Measurements from ENCODE around the gene IL17RA.
"Not testable (repeated sequence)": the region's sequence is repeated elsewhere in the genome, so short reads cannot be mapped to it uniquely, and the experiment has no call there.

Gene IL17RA, protein sequence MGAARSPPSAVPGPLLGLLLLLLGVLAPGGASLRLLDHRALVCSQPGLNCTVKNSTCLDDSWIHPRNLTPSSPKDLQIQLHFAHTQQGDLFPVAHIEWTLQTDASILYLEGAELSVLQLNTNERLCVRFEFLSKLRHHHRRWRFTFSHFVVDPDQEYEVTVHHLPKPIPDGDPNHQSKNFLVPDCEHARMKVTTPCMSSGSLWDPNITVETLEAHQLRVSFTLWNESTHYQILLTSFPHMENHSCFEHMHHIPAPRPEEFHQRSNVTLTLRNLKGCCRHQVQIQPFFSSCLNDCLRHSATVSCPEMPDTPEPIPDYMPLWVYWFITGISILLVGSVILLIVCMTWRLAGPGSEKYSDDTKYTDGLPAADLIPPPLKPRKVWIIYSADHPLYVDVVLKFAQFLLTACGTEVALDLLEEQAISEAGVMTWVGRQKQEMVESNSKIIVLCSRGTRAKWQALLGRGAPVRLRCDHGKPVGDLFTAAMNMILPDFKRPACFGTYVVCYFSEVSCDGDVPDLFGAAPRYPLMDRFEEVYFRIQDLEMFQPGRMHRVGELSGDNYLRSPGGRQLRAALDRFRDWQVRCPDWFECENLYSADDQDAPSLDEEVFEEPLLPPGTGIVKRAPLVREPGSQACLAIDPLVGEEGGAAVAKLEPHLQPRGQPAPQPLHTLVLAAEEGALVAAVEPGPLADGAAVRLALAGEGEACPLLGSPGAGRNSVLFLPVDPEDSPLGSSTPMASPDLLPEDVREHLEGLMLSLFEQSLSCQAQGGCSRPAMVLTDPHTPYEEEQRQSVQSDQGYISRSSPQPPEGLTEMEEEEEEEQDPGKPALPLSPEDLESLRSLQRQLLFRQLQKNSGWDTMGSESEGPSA

DNA sequence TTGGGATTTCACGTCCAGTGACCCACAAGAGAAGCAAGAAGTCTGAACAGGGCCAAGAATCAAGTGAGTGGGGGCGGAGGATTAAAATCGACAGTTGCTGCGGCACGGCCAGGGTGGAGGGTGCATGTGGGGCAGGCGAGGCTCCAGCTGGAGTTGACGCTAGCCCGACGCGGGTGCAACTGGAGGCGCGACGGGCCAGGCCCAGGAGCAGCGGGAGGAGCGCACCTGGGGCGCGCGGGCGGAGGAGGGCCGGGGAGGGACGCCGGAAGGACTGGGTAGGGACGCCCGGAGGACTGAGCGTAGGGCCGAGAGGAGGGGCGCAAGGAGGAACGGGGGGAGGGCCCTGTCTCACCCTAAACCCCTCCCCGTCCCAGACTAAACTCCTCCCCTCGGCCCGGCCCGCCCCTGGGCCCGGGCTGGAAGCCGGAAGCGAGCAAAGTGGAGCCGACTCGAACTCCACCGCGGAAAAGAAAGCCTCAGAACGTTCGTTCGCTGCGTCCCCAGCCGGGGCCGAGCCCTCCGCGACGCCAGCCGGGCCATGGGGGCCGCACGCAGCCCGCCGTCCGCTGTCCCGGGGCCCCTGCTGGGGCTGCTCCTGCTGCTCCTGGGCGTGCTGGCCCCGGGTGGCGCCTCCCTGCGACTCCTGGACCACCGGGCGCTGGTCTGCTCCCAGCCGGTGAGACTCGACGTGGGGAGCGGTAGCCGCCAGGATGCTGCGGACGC, at the start of gene IL17RA:
IL17RA (plus strand) TSS at position 447 of the 723 bp plus-strand sequence; CDS start at position 539, 92 bp downstream.
- H3K27ac ChIP-seq (ENCODE audit: low read depth, low read length) = peak within 1 kb of the TSS; percentile 76
- H3K4me3 ChIP-seq (ENCODE audit: low read depth in 1 of 2, low read length in 2 of 2) = peak within 1 kb of the TSS; percentile 81 to 86
- no peaks in the 10 kb centered on the region for H3K27me3 ChIP-seq (ENCODE audit: control insufficient read depth in 1 of 2, insufficient read depth in 2 of 2, low read length in 2 of 2)
- H3K36me3 ChIP-seq (ENCODE audit: control insufficient read depth in 1 of 2, insufficient read depth in 2 of 2, low read length in 2 of 2) = no peaks in the 10 kb centered on the region
- peaks cover 22 to 25% of the 10 kb centered on the region in 2 donors for H3K4me1 ChIP-seq (ENCODE audit: control insufficient read depth in 1 of 2, insufficient read depth in 2 of 2, low read length in 2 of 2)
- peak within 1 kb of the TSS; percentile 79 to 88 for H3K9ac ChIP-seq (ENCODE audit: low read depth in 1 of 2, low read length in 2 of 2)
- no peaks in the 10 kb centered on the region for H3K9me3 ChIP-seq (ENCODE audit: control insufficient read depth in 1 of 2, low read length in 2 of 2)

DNA sequence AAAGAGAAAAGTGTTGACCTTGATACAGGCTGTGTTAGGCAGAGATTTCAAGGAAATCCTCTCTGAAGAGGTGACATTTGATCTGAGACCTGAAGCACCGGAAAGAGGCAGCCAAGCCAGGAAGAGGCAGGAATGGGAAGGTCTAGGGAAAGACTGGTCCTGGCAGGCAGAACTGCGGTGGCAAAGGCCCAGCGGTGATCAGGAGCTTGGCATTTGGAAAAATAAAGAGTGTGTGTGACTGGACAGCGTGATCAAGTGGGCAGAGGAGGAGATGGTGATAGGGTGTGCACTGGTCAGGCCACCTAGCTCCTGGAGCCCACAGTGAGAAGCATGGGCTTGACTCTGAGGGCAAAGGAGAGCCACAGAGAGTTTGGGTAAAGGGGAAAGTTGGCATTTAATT, 49.6 kb upstream of the IL17RA start:
- Histone ChIP-seq H3K27ac (ENCODE audit: low read depth, low read length) (no peak overlapping the region), H3K4me1 (ENCODE audit: control insufficient read depth in 1 of 2, insufficient read depth in 2 of 2, low read length in 2 of 2) (no peaks in the 10 kb centered on the region), H3K36me3 (ENCODE audit: control insufficient read depth in 1 of 2, insufficient read depth in 2 of 2, low read length in 2 of 2) (no peaks in the 10 kb centered on the region), H3K9me3 (ENCODE audit: control insufficient read depth in 1 of 2, low read length in 2 of 2) (no peaks in the 10 kb centered on the region), H3K9ac (ENCODE audit: low read depth in 1 of 2, low read length in 2 of 2) (no peak overlapping the region), H3K27me3 (ENCODE audit: control insufficient read depth in 1 of 2, insufficient read depth in 2 of 2, low read length in 2 of 2) (no peaks in the 10 kb centered on the region), H3K4me3 (ENCODE audit: low read depth in 1 of 2, low read length in 2 of 2) (no peak overlapping the region)

DNA sequence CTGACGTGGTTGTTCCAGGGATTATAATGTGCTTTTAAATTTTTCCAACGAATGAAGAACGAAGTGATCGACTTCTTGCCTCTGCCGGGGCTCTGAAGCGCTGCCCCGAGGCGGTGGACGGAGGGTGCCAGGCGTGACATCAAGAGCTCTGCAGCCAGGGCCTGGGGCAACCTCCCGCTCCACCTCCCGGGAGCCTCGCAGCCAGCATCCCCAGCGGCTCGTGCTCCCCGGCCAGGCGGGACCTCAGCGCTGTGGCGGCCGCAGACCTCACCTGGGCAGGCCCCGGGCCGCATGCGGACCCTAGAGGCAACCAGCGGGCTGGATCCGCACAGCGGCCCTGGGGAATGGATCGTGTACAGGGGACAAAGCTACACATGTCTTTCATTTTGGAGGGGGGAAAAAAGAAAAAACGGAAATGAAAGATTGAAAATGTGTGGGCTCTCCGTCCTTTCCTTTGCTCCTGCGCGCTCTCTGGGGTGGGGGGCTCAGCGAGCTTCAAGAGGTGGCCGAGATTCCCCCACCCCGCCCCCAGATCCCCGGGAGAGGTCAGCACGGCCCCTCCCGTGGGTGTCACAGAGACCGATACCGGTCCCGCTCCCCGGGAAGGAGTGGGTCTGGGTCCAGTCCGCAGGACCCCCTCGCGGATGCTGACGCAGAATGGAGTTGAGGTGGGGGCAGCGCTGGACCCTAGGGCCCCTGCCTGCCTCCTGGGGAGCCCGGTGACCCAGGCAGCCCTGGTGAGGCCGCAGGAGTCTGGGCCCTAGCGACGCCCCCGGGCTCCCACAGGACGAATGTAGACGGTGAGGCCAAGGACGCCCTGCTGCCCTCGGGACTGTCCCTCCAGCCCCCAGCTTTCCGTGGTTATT, 48.6 kb upstream of the IL17RA start:
- not testable (repeated sequence) for H3K4me3 ChIP-seq (ENCODE audit: low read depth in 1 of 2, low read length in 2 of 2); H3K36me3 ChIP-seq (ENCODE audit: control insufficient read depth in 1 of 2, insufficient read depth in 2 of 2, low read length in 2 of 2); H3K27me3 ChIP-seq (ENCODE audit: control insufficient read depth in 1 of 2, insufficient read depth in 2 of 2, low read length in 2 of 2); H3K4me1 ChIP-seq (ENCODE audit: control insufficient read depth in 1 of 2, insufficient read depth in 2 of 2, low read length in 2 of 2); H3K9me3 ChIP-seq (ENCODE audit: control insufficient read depth in 1 of 2, low read length in 2 of 2); H3K27ac ChIP-seq (ENCODE audit: low read depth, low read length); H3K9ac ChIP-seq (ENCODE audit: low read depth in 1 of 2, low read length in 2 of 2)

DNA sequence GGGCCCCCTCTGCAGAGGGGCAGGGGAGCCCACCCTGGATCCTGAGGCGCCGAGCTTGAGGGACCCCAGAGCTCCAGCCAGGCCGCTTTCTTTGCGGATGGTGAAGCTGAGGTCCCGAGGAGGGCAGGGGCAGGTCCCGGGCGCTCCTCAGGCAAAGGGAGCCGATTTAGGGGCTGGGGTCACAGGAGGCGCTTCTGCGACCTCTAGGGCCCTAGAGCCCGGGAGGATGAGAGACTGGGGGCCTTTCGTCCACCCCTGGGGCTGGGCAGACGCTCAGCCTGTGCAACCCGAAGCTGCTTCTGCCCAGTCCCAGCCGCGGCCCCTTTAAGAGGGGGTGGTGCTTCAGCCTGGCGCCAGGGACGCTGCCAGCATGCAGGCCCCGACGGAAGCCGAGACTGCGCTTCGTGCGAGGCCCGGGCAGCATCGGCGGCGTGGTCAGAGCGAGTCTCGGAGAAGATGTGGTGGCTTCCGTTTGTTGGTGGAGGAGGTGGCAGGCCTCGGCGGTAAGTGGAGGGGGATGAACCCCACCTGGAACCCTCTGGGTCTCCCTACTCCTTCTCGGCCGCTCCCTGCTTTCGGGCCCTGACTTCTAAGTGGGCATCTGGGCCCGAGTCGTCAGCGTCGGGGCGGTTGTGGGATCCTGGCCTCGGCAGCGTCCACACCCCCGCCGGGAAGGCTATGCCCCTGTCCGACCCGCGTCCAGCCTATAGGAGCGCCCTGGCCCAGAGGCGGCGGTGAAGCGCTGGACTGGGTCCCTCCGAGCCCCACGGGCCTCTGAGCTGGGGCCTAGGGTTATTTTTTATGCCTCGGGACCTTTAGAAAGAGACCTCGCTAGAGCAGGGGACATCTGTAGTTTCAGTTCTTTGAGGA, 47.7 kb upstream of the IL17RA start:
- H3K27me3 ChIP-seq (ENCODE audit: control insufficient read depth in 1 of 2, insufficient read depth in 2 of 2, low read length in 2 of 2); H3K9ac ChIP-seq (ENCODE audit: low read depth in 1 of 2, low read length in 2 of 2); H3K4me1 ChIP-seq (ENCODE audit: control insufficient read depth in 1 of 2, insufficient read depth in 2 of 2, low read length in 2 of 2); H3K36me3 ChIP-seq (ENCODE audit: control insufficient read depth in 1 of 2, insufficient read depth in 2 of 2, low read length in 2 of 2); H3K4me3 ChIP-seq (ENCODE audit: low read depth in 1 of 2, low read length in 2 of 2); H3K9me3 ChIP-seq (ENCODE audit: control insufficient read depth in 1 of 2, low read length in 2 of 2): not testable (repeated sequence)
- H3K27ac ChIP-seq (ENCODE audit: low read depth, low read length) = peak overlapping the region; percentile 10

DNA sequence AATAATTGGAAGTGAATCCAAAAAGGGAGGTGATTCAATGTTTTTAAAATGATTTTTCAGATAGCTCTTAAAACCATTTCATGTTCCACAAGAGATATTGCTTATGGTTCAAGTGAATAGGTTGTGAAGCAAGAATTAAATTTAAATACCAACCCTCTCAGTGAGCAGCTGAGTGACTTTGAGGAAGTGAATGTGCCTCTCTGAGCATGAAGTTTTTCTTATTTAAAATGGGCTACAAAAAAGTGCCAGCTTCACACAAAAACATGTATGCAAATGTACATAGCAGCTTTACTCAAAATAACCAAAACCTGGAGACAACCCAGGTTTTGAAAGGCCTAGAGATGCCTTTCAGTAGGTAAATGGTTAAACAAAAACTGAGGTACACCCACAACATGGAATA, 41.3 kb upstream of the IL17RA start:
- no peaks in the 10 kb centered on the region for H3K9me3 ChIP-seq (ENCODE audit: control insufficient read depth in 1 of 2, low read length in 2 of 2)
- H3K4me1 ChIP-seq (ENCODE audit: control insufficient read depth in 1 of 2, insufficient read depth in 2 of 2, low read length in 2 of 2) = no peaks in the 10 kb centered on the region
- no peak overlapping the region for H3K27ac ChIP-seq (ENCODE audit: low read depth, low read length)
- no peaks in the 10 kb centered on the region for H3K27me3 ChIP-seq (ENCODE audit: control insufficient read depth in 1 of 2, insufficient read depth in 2 of 2, low read length in 2 of 2)
- H3K9ac ChIP-seq (ENCODE audit: low read depth in 1 of 2, low read length in 2 of 2) = no peak overlapping the region
- no peaks in the 10 kb centered on the region for H3K36me3 ChIP-seq (ENCODE audit: control insufficient read depth in 1 of 2, insufficient read depth in 2 of 2, low read length in 2 of 2)
- H3K4me3 ChIP-seq (ENCODE audit: low read depth in 1 of 2, low read length in 2 of 2) = no peak overlapping the region

DNA sequence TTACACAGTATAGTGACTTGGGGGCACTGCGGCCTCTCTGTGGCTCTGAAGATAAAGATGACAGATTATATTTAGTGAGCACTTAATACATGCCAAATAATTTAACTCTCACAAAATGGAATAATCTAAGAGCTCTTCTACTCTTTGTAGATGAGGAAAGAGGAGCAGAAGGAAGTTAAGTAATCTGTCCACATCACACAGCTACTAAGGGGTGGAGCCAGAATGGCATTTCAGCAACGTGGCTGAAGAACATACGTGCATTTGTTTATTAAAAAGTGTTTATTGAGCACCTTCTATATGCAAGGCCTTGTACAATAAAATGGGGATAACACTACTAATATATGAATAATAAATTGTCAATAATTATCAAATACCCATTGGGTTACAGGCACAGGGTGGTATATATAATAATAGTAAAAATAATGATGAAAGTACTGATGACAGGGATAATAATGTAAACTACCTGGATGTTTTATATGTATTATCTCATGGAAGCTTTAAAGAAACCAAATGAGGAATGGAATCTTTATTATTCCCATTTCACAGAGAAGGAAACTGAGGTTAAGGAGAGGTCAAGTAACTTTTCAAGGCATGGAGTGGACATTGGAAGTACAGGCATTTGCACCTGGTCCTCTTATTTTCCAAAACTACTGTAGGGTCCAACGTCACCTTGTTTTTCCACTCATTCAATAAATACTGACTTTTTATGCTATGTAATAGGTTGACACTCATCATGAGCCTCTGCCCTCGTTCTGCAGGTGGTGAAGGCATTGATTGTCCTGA, 38.0 kb upstream of the IL17RA start:
- Histone ChIP-seq H3K9ac (ENCODE audit: low read depth in 1 of 2, low read length in 2 of 2) (no peak overlapping the region), H3K36me3 (ENCODE audit: control insufficient read depth in 1 of 2, insufficient read depth in 2 of 2, low read length in 2 of 2) (no peaks in the 10 kb centered on the region), H3K9me3 (ENCODE audit: control insufficient read depth in 1 of 2, low read length in 2 of 2) (no peaks in the 10 kb centered on the region), H3K27me3 (ENCODE audit: control insufficient read depth in 1 of 2, insufficient read depth in 2 of 2, low read length in 2 of 2) (no peaks in the 10 kb centered on the region), H3K27ac (ENCODE audit: low read depth, low read length) (no peak overlapping the region), H3K4me1 (ENCODE audit: control insufficient read depth in 1 of 2, insufficient read depth in 2 of 2, low read length in 2 of 2) (no peaks in the 10 kb centered on the region), H3K4me3 (ENCODE audit: low read depth in 1 of 2, low read length in 2 of 2) (no peak overlapping the region)

DNA sequence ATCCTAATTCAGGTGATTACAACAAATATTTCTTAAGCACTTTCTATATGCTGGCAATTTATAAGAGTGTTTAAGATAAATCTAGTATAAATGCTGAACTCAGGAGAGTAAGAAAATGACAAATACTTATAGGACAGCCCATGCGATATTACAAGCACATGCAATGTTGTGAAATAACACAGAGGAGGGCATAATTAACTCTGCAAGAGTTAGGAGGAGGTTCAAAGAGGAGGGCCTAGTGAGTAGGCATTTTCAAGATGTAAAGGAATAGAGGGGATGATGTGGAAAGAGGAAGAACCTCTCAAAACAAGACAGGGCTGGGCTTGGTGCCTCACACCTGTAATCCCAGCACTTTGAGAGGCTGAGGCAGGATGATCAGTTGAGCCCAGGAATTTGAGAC, 37.1 kb upstream of the IL17RA start:
- no peaks in the 10 kb centered on the region for H3K9me3 ChIP-seq (ENCODE audit: control insufficient read depth in 1 of 2, low read length in 2 of 2)
- no peak overlapping the region for H3K27ac ChIP-seq (ENCODE audit: low read depth, low read length)
- no peaks in the 10 kb centered on the region for H3K36me3 ChIP-seq (ENCODE audit: control insufficient read depth in 1 of 2, insufficient read depth in 2 of 2, low read length in 2 of 2)
- no peak overlapping the region for H3K4me3 ChIP-seq (ENCODE audit: low read depth in 1 of 2, low read length in 2 of 2)
- no peaks in the 10 kb centered on the region for H3K4me1 ChIP-seq (ENCODE audit: control insufficient read depth in 1 of 2, insufficient read depth in 2 of 2, low read length in 2 of 2)
- no peak overlapping the region for H3K9ac ChIP-seq (ENCODE audit: low read depth in 1 of 2, low read length in 2 of 2)
- H3K27me3 ChIP-seq (ENCODE audit: control insufficient read depth in 1 of 2, insufficient read depth in 2 of 2, low read length in 2 of 2) = no peaks in the 10 kb centered on the region

DNA sequence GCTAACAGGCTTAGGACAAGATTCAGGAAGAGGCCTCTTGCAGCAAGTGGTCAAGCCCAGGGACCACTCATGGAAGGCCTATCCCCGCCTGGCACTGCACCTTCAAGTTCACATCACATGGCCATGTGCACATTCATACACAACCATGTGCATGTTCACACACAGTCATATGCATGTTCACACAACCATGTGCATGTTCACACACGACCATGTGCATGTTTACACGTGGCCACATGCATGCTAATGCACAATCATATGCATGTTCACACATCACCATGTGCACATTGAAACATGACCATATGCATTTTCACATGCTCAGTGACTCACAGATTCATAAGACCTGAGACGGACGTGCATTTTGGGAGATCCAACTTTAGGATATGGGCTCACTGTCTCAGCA, 28.7 kb upstream of the IL17RA start:
- no peaks in the 10 kb centered on the region for H3K9me3 ChIP-seq (ENCODE audit: control insufficient read depth in 1 of 2, low read length in 2 of 2)

More for the DNA sequence above, 28.7 kb upstream of the IL17RA start:
- H3K4me1 ChIP-seq (ENCODE audit: control insufficient read depth in 1 of 2, insufficient read depth in 2 of 2, low read length in 2 of 2) = no peaks in the 10 kb centered on the region
- no peaks in the 10 kb centered on the region for H3K27me3 ChIP-seq (ENCODE audit: control insufficient read depth in 1 of 2, insufficient read depth in 2 of 2, low read length in 2 of 2)
- H3K36me3 ChIP-seq (ENCODE audit: control insufficient read depth in 1 of 2, insufficient read depth in 2 of 2, low read length in 2 of 2) = no peaks in the 10 kb centered on the region
- no peak overlapping the region for H3K27ac ChIP-seq (ENCODE audit: low read depth, low read length)
- no peak overlapping the region for H3K9ac ChIP-seq (ENCODE audit: low read depth in 1 of 2, low read length in 2 of 2)
- no peak overlapping the region for H3K4me3 ChIP-seq (ENCODE audit: low read depth in 1 of 2, low read length in 2 of 2)

Data from duodenal mucosa (tissue), 2 donors.